ENCODE results near the gene FOS. TPM values are rescaled to one million over a fixed set of nuclear protein-coding genes. Genes with fewer than 3 reads are reported as not detected.

The FOS gene
- total RNA-seq, 1 experiment from 2014 or later: 23.9 TPM

DNA sequence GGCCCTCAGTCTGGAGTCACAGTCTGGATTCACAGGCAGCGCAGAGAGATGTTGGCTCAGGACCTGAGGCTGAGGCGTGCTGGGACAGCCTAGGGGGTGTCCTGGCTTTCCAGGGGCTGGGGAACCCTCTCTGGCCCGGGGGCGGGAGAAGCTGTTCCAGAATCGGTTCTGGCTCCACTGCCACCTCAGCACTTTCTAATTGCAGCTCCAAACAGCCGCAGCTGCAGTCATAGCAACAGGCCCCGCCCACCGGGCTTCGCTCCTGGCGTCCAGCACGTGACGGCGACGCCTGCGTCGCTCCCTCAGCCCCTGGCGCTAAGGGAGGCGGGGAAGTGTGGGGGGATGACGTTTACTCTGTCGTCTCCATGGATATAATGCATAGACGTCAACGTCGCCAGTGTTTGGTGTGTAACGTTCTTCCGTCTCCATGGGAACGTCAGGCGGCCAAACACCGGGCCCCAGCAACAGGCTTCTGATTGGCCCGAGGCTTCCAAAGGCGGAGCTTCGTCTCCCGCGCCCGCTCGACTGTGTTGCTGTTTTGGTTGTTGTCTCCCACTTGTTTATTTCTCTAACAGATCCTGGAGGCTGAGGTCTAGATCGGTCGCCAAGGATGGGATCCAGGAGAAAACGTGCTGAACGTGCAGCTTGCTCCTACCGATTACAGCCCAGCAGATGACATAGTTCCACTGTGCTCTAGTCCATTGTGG is 19.7 kb upstream of the FOS start (continued):
- TF ChIP-seq, protein P1, sequence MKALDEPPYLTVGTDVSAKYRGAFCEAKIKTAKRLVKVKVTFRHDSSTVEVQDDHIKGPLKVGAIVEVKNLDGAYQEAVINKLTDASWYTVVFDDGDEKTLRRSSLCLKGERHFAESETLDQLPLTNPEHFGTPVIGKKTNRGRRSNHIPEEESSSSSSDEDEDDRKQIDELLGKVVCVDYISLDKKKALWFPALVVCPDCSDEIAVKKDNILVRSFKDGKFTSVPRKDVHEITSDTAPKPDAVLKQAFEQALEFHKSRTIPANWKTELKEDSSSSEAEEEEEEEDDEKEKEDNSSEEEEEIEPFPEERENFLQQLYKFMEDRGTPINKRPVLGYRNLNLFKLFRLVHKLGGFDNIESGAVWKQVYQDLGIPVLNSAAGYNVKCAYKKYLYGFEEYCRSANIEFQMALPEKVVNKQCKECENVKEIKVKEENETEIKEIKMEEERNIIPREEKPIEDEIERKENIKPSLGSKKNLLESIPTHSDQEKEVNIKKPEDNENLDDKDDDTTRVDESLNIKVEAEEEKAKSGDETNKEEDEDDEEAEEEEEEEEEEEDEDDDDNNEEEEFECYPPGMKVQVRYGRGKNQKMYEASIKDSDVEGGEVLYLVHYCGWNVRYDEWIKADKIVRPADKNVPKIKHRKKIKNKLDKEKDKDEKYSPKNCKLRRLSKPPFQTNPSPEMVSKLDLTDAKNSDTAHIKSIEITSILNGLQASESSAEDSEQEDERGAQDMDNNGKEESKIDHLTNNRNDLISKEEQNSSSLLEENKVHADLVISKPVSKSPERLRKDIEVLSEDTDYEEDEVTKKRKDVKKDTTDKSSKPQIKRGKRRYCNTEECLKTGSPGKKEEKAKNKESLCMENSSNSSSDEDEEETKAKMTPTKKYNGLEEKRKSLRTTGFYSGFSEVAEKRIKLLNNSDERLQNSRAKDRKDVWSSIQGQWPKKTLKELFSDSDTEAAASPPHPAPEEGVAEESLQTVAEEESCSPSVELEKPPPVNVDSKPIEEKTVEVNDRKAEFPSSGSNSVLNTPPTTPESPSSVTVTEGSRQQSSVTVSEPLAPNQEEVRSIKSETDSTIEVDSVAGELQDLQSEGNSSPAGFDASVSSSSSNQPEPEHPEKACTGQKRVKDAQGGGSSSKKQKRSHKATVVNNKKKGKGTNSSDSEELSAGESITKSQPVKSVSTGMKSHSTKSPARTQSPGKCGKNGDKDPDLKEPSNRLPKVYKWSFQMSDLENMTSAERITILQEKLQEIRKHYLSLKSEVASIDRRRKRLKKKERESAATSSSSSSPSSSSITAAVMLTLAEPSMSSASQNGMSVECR (CRISPR knock-in tag; IDR thresholded peaks at IDR 0.05; ENCODE audit: borderline replicate concordance): 0 out of 2 replicates have a peak, but pooled peaks have one; percentile 36
- no peak for TF ChIP-seq ZNF138 (CRISPR knock-in tag; conservative IDR thresholded peaks at IDR 0.05)
- no peak for TF ChIP-seq ZNF416 (CRISPR knock-in tag; IDR thresholded peaks at IDR 0.05)

DNA sequence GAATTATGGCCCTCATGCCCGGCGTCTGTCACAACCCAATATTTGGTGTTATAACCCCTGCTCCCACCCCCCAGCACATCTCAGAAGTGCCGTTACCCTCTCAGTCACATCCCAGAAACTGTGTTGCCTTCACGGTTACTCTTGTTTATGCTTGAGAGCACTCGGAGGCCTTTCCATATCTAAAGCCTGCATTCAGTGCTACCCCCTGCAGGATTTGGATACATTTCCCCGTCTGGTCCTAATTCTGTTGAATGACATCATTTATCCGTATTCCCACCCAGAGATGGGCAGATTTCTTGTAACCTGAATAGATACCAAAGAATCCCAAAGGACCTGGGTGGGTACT is 19.1 kb upstream of the FOS start:
- ATAC-seq (peak; percentile 3), DNase-seq (ENCODE audit: low spot score) (no peak)
- peaks cover 33% of the 10 kb centered on the region for H3K4me1 Mint-ChIP-seq
- ChIA-PET POLR2A (interaction anchor here (0.7 to 1.9 kb wide), 10 partner anchors 8 to 111 kb away, joined by 3 to 35 read pairs (median 6); partner anchors contain the start of gene FOS), CTCF (interaction anchor here (0.9 to 1.8 kb wide), 8 partner anchors 8 to 117 kb away, joined by 3 to 8 read pairs (median 3); no protein-coding TSS in a partner anchor)
- H3K27me3 Mint-ChIP-seq (ENCODE audit: low read depth): peaks cover 3% of the 10 kb centered on the region; the same call in 1 of the 2 replicates
- TF ChIP-seq RORB (CRISPR knock-in tag; IDR thresholded peaks at IDR 0.05) (no peak), ZNF416 (CRISPR knock-in tag; IDR thresholded peaks at IDR 0.05) (no peak), RELA (CRISPR knock-in tag; IDR thresholded peaks at IDR 0.05; ENCODE audit: borderline replicate concordance) (no peak), ZNF671 (CRISPR knock-in tag; IDR thresholded peaks at IDR 0.05) (peak; percentile 49; the same call in 1 of the 2 replicates), GRHL2 (CRISPR knock-in tag; IDR thresholded peaks at IDR 0.05; ENCODE audit: insufficient replicate concordance, severe bottlenecking) (no peak), ZNF317 (CRISPR knock-in tag; IDR thresholded peaks at IDR 0.05; ENCODE audit: borderline replicate concordance, low read depth) (no peak)
- TF ChIP-seq, protein P2, sequence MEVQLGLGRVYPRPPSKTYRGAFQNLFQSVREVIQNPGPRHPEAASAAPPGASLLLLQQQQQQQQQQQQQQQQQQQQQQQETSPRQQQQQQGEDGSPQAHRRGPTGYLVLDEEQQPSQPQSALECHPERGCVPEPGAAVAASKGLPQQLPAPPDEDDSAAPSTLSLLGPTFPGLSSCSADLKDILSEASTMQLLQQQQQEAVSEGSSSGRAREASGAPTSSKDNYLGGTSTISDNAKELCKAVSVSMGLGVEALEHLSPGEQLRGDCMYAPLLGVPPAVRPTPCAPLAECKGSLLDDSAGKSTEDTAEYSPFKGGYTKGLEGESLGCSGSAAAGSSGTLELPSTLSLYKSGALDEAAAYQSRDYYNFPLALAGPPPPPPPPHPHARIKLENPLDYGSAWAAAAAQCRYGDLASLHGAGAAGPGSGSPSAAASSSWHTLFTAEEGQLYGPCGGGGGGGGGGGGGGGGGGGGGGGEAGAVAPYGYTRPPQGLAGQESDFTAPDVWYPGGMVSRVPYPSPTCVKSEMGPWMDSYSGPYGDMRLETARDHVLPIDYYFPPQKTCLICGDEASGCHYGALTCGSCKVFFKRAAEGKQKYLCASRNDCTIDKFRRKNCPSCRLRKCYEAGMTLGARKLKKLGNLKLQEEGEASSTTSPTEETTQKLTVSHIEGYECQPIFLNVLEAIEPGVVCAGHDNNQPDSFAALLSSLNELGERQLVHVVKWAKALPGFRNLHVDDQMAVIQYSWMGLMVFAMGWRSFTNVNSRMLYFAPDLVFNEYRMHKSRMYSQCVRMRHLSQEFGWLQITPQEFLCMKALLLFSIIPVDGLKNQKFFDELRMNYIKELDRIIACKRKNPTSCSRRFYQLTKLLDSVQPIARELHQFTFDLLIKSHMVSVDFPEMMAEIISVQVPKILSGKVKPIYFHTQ (CRISPR knock-in tag; IDR thresholded peaks at IDR 0.05): peak; percentile 63; the same call in 1 of the 2 replicates
- TF ChIP-seq, protein P3, sequence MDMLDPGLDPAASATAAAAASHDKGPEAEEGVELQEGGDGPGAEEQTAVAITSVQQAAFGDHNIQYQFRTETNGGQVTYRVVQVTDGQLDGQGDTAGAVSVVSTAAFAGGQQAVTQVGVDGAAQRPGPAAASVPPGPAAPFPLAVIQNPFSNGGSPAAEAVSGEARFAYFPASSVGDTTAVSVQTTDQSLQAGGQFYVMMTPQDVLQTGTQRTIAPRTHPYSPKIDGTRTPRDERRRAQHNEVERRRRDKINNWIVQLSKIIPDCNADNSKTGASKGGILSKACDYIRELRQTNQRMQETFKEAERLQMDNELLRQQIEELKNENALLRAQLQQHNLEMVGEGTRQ (CRISPR knock-in tag; IDR thresholded peaks at IDR 0.05): no peak
- TF ChIP-seq, protein P4, sequence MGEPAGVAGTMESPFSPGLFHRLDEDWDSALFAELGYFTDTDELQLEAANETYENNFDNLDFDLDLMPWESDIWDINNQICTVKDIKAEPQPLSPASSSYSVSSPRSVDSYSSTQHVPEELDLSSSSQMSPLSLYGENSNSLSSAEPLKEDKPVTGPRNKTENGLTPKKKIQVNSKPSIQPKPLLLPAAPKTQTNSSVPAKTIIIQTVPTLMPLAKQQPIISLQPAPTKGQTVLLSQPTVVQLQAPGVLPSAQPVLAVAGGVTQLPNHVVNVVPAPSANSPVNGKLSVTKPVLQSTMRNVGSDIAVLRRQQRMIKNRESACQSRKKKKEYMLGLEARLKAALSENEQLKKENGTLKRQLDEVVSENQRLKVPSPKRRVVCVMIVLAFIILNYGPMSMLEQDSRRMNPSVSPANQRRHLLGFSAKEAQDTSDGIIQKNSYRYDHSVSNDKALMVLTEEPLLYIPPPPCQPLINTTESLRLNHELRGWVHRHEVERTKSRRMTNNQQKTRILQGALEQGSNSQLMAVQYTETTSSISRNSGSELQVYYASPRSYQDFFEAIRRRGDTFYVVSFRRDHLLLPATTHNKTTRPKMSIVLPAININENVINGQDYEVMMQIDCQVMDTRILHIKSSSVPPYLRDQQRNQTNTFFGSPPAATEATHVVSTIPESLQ (CRISPR knock-in tag; IDR thresholded peaks at IDR 0.05): no peak
- H3K4me3 Mint-ChIP-seq: peak overlapping the region; percentile 94
- H3K27ac Mint-ChIP-seq: peak overlapping the region; percentile 100
- no peaks in the 10 kb centered on the region for H3K9me3 Mint-ChIP-seq
- no peaks in the 10 kb centered on the region for H3K36me3 Mint-ChIP-seq

Data from WTC11 (cell line).